ENCODE data around the gene FBXO10. TPM values are rescaled to one million over a fixed set of nuclear protein-coding genes. Genes with fewer than 3 reads are reported as not detected.

Gene FBXO10
- total and polyA plus RNA-seq, 2 donors from 2014 or later = 6.2 to 6.7 TPM

- Histone ChIP-seq H3K9me3 (ENCODE audit: control insufficient read depth in 2 of 3, insufficient read depth in 1 of 3, low read length in 3 of 3) (no peaks in the 10 kb centered on the region), H3K4me1 (ENCODE audit: control insufficient read depth in 2 of 3, insufficient read depth in 2 of 3, low read depth in 1 of 3, low read length in 3 of 3) (peaks cover 0 to 3% (median 0%) of the 10 kb centered on the region in 3 donors), H3K27me3 (ENCODE audit: control insufficient read depth, insufficient read depth, low read length) (no peaks in the 10 kb centered on the region), H3K9ac (ENCODE audit: low read length in 3 of 3) (no peak overlapping the region), H3K27ac (ENCODE audit: low read depth in 2 of 2, low read length in 2 of 2) (no peak overlapping the region), H3K36me3 (ENCODE audit: control insufficient read depth in 2 of 3, insufficient read depth in 3 of 3, low read length in 3 of 3) (peaks cover 0 to 17% (median 0%) of the 10 kb centered on the region in 3 donors), H3K4me3 (ENCODE audit: low read length in 3 of 3) (no peak overlapping the region)
- DNase-seq = no peak
- no peak for FAIRE-seq
- TF ChIP-seq CTCF (IDR thresholded peaks at IDR 0.05; ENCODE audit: borderline replicate concordance, extremely low read depth, insufficient read depth) = no peak
- intact Hi-C loops (cut with DNase I) = no loop called here
Measured at GRCh38 chr9:37539634-37540033, 36.5 kb downstream of the FBXO10 start.

- FAIRE-seq = no peak
- Histone ChIP-seq H3K4me1 (ENCODE audit: control insufficient read depth in 2 of 3, insufficient read depth in 2 of 3, low read depth in 1 of 3, low read length in 3 of 3) (peaks cover 0 to 3% (median 0%) of the 10 kb centered on the region in 3 donors), H3K27ac (ENCODE audit: low read depth in 2 of 2, low read length in 2 of 2) (no peak overlapping the region), H3K9ac (ENCODE audit: low read length in 3 of 3) (no peak overlapping the region), H3K36me3 (ENCODE audit: control insufficient read depth in 2 of 3, insufficient read depth in 3 of 3, low read length in 3 of 3) (peaks cover 0 to 17% (median 0%) of the 10 kb centered on the region in 3 donors), H3K4me3 (ENCODE audit: low read length in 3 of 3) (no peak overlapping the region), H3K27me3 (ENCODE audit: control insufficient read depth, insufficient read depth, low read length) (no peaks in the 10 kb centered on the region), H3K9me3 (ENCODE audit: control insufficient read depth in 2 of 3, insufficient read depth in 1 of 3, low read length in 3 of 3) (no peaks in the 10 kb centered on the region)
- TF ChIP-seq CTCF (IDR thresholded peaks at IDR 0.05; ENCODE audit: borderline replicate concordance, extremely low read depth, insufficient read depth) = no peak
- no peak for DNase-seq
- intact Hi-C loops (cut with DNase I) = no loop called here
Measured at GRCh38 chr9:37538099-37538498, 38.1 kb downstream of the FBXO10 start.

- no peaks in the 10 kb centered on the region for H3K27me3 ChIP-seq (ENCODE audit: control insufficient read depth, insufficient read depth, low read length)
- no peak overlapping the region for H3K9ac ChIP-seq (ENCODE audit: low read length in 3 of 3)
- H3K9me3 ChIP-seq (ENCODE audit: control insufficient read depth in 2 of 3, insufficient read depth in 1 of 3, low read length in 3 of 3) = no peaks in the 10 kb centered on the region
- DNase-seq (no peak), FAIRE-seq (no peak)
- no peak overlapping the region for H3K27ac ChIP-seq (ENCODE audit: low read depth in 2 of 2, low read length in 2 of 2)
- no peak overlapping the region for H3K4me3 ChIP-seq (ENCODE audit: low read length in 3 of 3)
- intact Hi-C loops (cut with DNase I) = no loop called here
- TF ChIP-seq CTCF (IDR thresholded peaks at IDR 0.05; ENCODE audit: borderline replicate concordance, extremely low read depth, insufficient read depth) = no peak
- peaks cover 0 to 17% (median 9%) of the 10 kb centered on the region in 3 donors for H3K36me3 ChIP-seq (ENCODE audit: control insufficient read depth in 2 of 3, insufficient read depth in 3 of 3, low read length in 3 of 3)
- H3K4me1 ChIP-seq (ENCODE audit: control insufficient read depth in 2 of 3, insufficient read depth in 2 of 3, low read depth in 1 of 3, low read length in 3 of 3) = no peaks in the 10 kb centered on the region
Measured at GRCh38 chr9:37534901-37535300, 41.3 kb downstream of the FBXO10 start.

- H3K9me3 ChIP-seq (ENCODE audit: control insufficient read depth in 2 of 3, insufficient read depth in 1 of 3, low read length in 3 of 3) = no peaks in the 10 kb centered on the region
- no peaks in the 10 kb centered on the region for H3K27me3 ChIP-seq (ENCODE audit: control insufficient read depth, insufficient read depth, low read length)
- H3K4me1 ChIP-seq (ENCODE audit: control insufficient read depth in 2 of 3, insufficient read depth in 2 of 3, low read depth in 1 of 3, low read length in 3 of 3) = no peaks in the 10 kb centered on the region
- FAIRE-seq (no peak), DNase-seq (no peak)
- peaks cover 0 to 17% (median 9%) of the 10 kb centered on the region in 3 donors for H3K36me3 ChIP-seq (ENCODE audit: control insufficient read depth in 2 of 3, insufficient read depth in 3 of 3, low read length in 3 of 3)
- H3K27ac ChIP-seq (ENCODE audit: low read depth in 2 of 2, low read length in 2 of 2) = no peak overlapping the region
- TF ChIP-seq CTCF (IDR thresholded peaks at IDR 0.05; ENCODE audit: borderline replicate concordance, extremely low read depth, insufficient read depth) = no peak
- intact Hi-C loops (cut with DNase I) = no loop called here
- H3K4me3 ChIP-seq (ENCODE audit: low read length in 3 of 3) = no peak overlapping the region
- H3K9ac ChIP-seq (ENCODE audit: low read length in 3 of 3) = no peak overlapping the region
Measured at GRCh38 chr9:37534412-37534811, 41.8 kb downstream of the FBXO10 start.
